SK-N-SH (cell line): Measurements from ENCODE around the gene STX1A. TPM values are rescaled to one million over a fixed set of nuclear protein-coding genes. Genes with fewer than 3 reads are reported as not detected.

Source experiments
- CTCF ChIA-PET: fragments of 300-600, 350-600 bp; formaldehyde crosslinking; extraction: SDS; loops from one replicate; lab custom pipeline; 2021; lab: Yijun Ruan, JAX
- POLR2A ChIA-PET: fragments of 350-600 bp; sonication (Branson Sonifier 250); formaldehyde crosslinking; extraction: SDS; loops from one replicate; lab custom pipeline; 2020; ENCODE audit warnings: antibody characterized with exemption, inconsistent platforms; lab: Yijun Ruan, JAX
- DNase-seq: peaks from one replicate; pipeline ENCODE4 v3.0.0; 2012
- H2AFZ ChIP-seq: fragments of 200-600 bp; sonication (generic); 2 replicates; pipeline ENCODE4 v1.8.1; 2016; ENCODE audit warnings: antibody characterized with exemption, mild to moderate bottlenecking, low read depth
- H3F3A ChIP-seq: fragments of 200-600 bp; sonication (generic); replicated peaks from 2 replicates; pipeline ENCODE3; 2016; ENCODE audit warnings: antibody characterized with exemption, mild to moderate bottlenecking; ENCODE audit not compliant: insufficient read depth
- H3K27ac ChIP-seq, 2 experiments: fragments of 200-500 bp in 1 of 2; fragments of 200-600 bp in 1 of 2; sonication (Bioruptor generic) in 1 of 2; sonication (generic), shearing (Covaris generic) in 1 of 2; 2 replicates each; pipeline versions ENCODE4 v1.5.1 to v1.6.1; 2014 to 2016; ENCODE audit warnings: low read depth in 2 of 2, inconsistent platforms in 1 of 2, low read length in 1 of 2, mild to moderate bottlenecking in 1 of 2, mixed read lengths in 1 of 2
- H3K27me3 ChIP-seq: fragments of 200-600 bp; sonication (generic), shearing (Covaris generic); 2 replicates; pipeline ENCODE4 v1.6.1; 2016; ENCODE audit warnings: mixed run types; ENCODE audit not compliant: insufficient read depth
- H3K36me3 ChIP-seq, 2 experiments: fragments of 200-500 bp in 1 of 2; fragments of 200-600 bp in 1 of 2; sonication (Bioruptor generic) in 1 of 2; sonication (generic) in 1 of 2; replicated peaks in 1 of 2; 2 replicates each; pipeline versions ENCODE3 to v1.5.1; 2014 to 2016; ENCODE audit warnings: low read length in 1 of 2, mild to moderate bottlenecking in 1 of 2; ENCODE audit not compliant: insufficient read depth in 2 of 2, control insufficient read depth in 1 of 2
- H3K4me1 ChIP-seq, 2 experiments: fragments of 200-500 bp in 1 of 2; fragments of 200-600 bp in 1 of 2; sonication (Bioruptor generic) in 1 of 2; sonication (generic), shearing (Covaris generic) in 1 of 2; 2 replicates each; pipeline versions ENCODE4 v1.5.1 to v1.6.1; 2014 to 2016; ENCODE audit warnings: low read depth in 1 of 2, low read length in 1 of 2, mixed run types in 1 of 2; ENCODE audit not compliant: insufficient read depth in 2 of 2, control insufficient read depth in 1 of 2
- H3K4me2 ChIP-seq: fragments of 200-600 bp; sonication (generic), shearing (Covaris generic); 2 replicates; pipeline ENCODE4 v1.6.1; 2017; ENCODE audit warnings: mixed run types
- H3K4me3 ChIP-seq, 2 experiments: fragments of 200-500 bp in 1 of 2; fragments of 200-600 bp in 1 of 2; sonication (Bioruptor generic) in 1 of 2; sonication (generic), shearing (Covaris generic) in 1 of 2; 2 replicates each; pipeline versions ENCODE4 v1.5.1 to v1.8.1; 2014 to 2016; ENCODE audit warnings: low read depth in 2 of 2, inconsistent platforms in 1 of 2, low read length in 1 of 2, mild to moderate bottlenecking in 1 of 2, mixed read lengths in 1 of 2, moderate library complexity in 1 of 2
- H3K79me2 ChIP-seq: fragments of 200-600 bp; sonication (generic); 2 replicates; pipeline ENCODE4 v1.8.1; 2017; ENCODE audit warnings: mild to moderate bottlenecking; ENCODE audit not compliant: insufficient read depth
- H3K9ac ChIP-seq: fragments of 200-600 bp; sonication (generic); 2 replicates; pipeline ENCODE4 v1.6.1; 2017; ENCODE audit warnings: mixed run types
- H3K9me2 ChIP-seq: fragments of 200-600 bp; sonication (generic); 2 replicates; pipeline ENCODE4 v1.6.1; 2017; ENCODE audit warnings: mixed run types
- H3K9me3 ChIP-seq: fragments of 200-600 bp; sonication (generic); 2 replicates; pipeline ENCODE4 v1.6.1; 2017; ENCODE audit warnings: mixed run types, mild to moderate bottlenecking, moderate library complexity
- H4K20me1 ChIP-seq: fragments of 200-600 bp; sonication (generic); 2 replicates; pipeline ENCODE4 v1.6.1; 2017; ENCODE audit warnings: mild to moderate bottlenecking, mixed run types; ENCODE audit not compliant: insufficient read depth
- CTCF ChIP-seq: fragments of 200-600 bp; sonication (generic); IDR thresholded peaks from 2 replicates; pipeline ENCODE4 v1.6.1; 2017; ENCODE audit warnings: antibody characterized with exemption, mild to moderate bottlenecking, moderate library complexity
- ELF1 ChIP-seq: IDR thresholded peaks from 2 replicates; pipeline ENCODE4 v1.4.0; 2012
- FOSL2 ChIP-seq: IDR thresholded peaks from 2 replicates; pipeline ENCODE4 v1.4.0; 2012; ENCODE audit warnings: low read depth, mild to moderate bottlenecking, moderate library complexity, borderline replicate concordance
- JUND ChIP-seq: IDR thresholded peaks from 2 replicates; pipeline ENCODE4 v1.4.0; 2012
- MXI1 ChIP-seq: IDR thresholded peaks from 2 replicates; pipeline ENCODE4 v1.6.1; 2012; ENCODE audit warnings: mild to moderate bottlenecking, low read depth, low read length, improper control_type of control experiment
- PBX3 ChIP-seq: IDR thresholded peaks from 2 replicates; pipeline ENCODE4; 2012
- RFX5 ChIP-seq: IDR thresholded peaks from 2 replicates; pipeline ENCODE4 v1.6.1; 2012; ENCODE audit warnings: mild to moderate bottlenecking, improper control_type of control experiment, low read length
- RXRA ChIP-seq: IDR thresholded peaks from 2 replicates; pipeline ENCODE4 v1.4.0; 2012; ENCODE audit warnings: low read depth, mild to moderate bottlenecking, borderline replicate concordance
- SIN3A ChIP-seq: IDR thresholded peaks from 2 replicates; pipeline ENCODE4 v1.6.1; 2012; ENCODE audit warnings: low read depth, mild to moderate bottlenecking, low read length, moderate library complexity, borderline replicate concordance
- TAF1 ChIP-seq: IDR thresholded peaks from 2 replicates; pipeline ENCODE4 v1.6.1; 2012; ENCODE audit warnings: low read depth, mild to moderate bottlenecking, low read length, moderate library complexity, borderline replicate concordance
- TCF12 ChIP-seq: IDR thresholded peaks from 2 replicates; pipeline ENCODE4 v1.4.0; 2012
- TEAD4 ChIP-seq: IDR thresholded peaks from 2 replicates; pipeline ENCODE4 v1.4.0; 2012; ENCODE audit warnings: mild to moderate bottlenecking, borderline replicate concordance; ENCODE audit not compliant: insufficient read depth
- USF1 ChIP-seq: IDR thresholded peaks from 2 replicates; pipeline ENCODE4 v1.4.0; 2012; ENCODE audit warnings: low read depth, borderline replicate concordance
- USF2 ChIP-seq: fragments of 150-350 bp; IDR thresholded peaks from 2 replicates; pipeline ENCODE4 v1.6.1; 2017; ENCODE audit warnings: antibody characterized with exemption, low read length, low read depth, borderline replicate concordance
- ZBTB33 ChIP-seq: IDR thresholded peaks from 2 replicates; pipeline ENCODE4 v1.4.0; 2012; ENCODE audit warnings: low read depth, borderline replicate concordance
- WGBS: methylation state at CpG from one replicate; pipeline ENCODE4 v1.1.6; 2017; ENCODE audit warnings: low lambda C conversion rate; 5-methylcytosine and 5-hydroxymethylcytosine counted together
- polyA plus RNA-seq, 3 experiments: library from polyadenylated mRNA; depleted of rRNA; stranded (reverse); fragments of >200 nt; gene quantifications; 2 replicates each; pipeline ENCODE4 v1.2.3, GENCODE V29; 2012

The STX1A gene
- polyA plus RNA-seq, 1 of the 3 experiments (the other 2 are of a cell fraction) = 91.1 TPM

GRCh38 chr7:73688288-73688687, 31.2 kb downstream of the STX1A start:
- H3K9ac ChIP-seq = no peak overlapping the region
- H4K20me1 ChIP-seq = no peaks in the 10 kb centered on the region
- no peak for TF ChIP-seq RXRA
- no peak for TF ChIP-seq USF2
- no peak for TF ChIP-seq ZBTB33
- TF ChIP-seq TEAD4 = no peak
- no peak for TF ChIP-seq ELF1
- TF ChIP-seq RFX5 = no peak
- no peak for TF ChIP-seq CTCF
- TF ChIP-seq TCF12 = no peak
- TF ChIP-seq SIN3A = no peak
- TF ChIP-seq JUND = no peak
- no peak for TF ChIP-seq PBX3
- no peak for TF ChIP-seq TAF1
- TF ChIP-seq FOSL2 = no peak
- no peak for TF ChIP-seq MXI1
- TF ChIP-seq USF1 = no peak
- no peak for DNase-seq
- no peak overlapping the region for H3K4me2 ChIP-seq
- WGBS = 88% methylated on average over 8 of the region's 8 CpGs
- peaks cover 0 to 4% of the 10 kb centered on the region in 2 experiments; a peak in 1 of 4 replicates for H3K4me1 ChIP-seq
- H3K9me2 ChIP-seq = no peaks in the 10 kb centered on the region
- H3K36me3 ChIP-seq = peaks cover 35 to 43% of the 10 kb centered on the region in 2 experiments
- H3K4me3 ChIP-seq = no peak overlapping the region
- ChIA-PET CTCF (interaction anchor here (1.8 to 2.9 kb wide), 2 partner anchors 13 to 38 kb away, joined by 10 read pairs; no protein-coding TSS in a partner anchor), POLR2A (no interaction called here)
- H3F3A ChIP-seq = no peaks in the 10 kb centered on the region
- H3K27ac ChIP-seq = no peak overlapping the region
- no peaks in the 10 kb centered on the region for H3K9me3 ChIP-seq
- H2AFZ ChIP-seq = no peak overlapping the region
- peaks cover 62% of the 10 kb centered on the region for H3K79me2 ChIP-seq
- no peaks in the 10 kb centered on the region for H3K27me3 ChIP-seq
